ENCODE results near the gene SLC7A14.

The SLC7A14 gene

DNA sequence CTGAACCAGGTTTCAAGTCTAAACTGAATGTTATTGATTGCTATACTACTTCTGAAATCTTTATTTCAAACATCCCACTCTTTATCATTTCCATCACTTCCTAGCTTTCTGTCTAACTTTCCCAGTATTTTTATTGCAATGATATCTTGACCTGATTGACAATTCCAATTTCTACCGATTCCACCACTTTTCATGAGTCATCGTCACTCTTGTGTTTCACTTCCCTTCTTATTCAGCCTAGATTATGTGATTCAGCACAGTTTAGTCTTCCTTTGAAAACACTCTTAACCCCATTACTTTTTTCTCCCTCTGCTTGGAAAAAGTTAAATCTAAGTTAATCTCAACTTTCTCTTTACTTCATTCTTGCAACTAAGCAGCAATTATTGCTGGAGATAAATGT, 62.6 kb downstream of the SLC7A14 start:
- Histone ChIP-seq H2AFZ (ENCODE audit: low read length) (no peak overlapping the region), H3K4me3 (ENCODE audit: low read length) (no peak overlapping the region), H3K27me3 (replicated peaks; ENCODE audit: insufficient read depth, low read length) (no peaks in the 10 kb centered on the region), H3K4me1 (ENCODE audit: low read length) (no peaks in the 10 kb centered on the region), H3K79me2 (ENCODE audit: low read length) (no peaks in the 10 kb centered on the region), H3K4me2 (ENCODE audit: low read depth, low read length) (no peak overlapping the region), H3K9me3 (replicated peaks; ENCODE audit: insufficient read depth, low read length) (no peaks in the 10 kb centered on the region), H4K20me1 (ENCODE audit: insufficient read depth, low read length) (0 out of 2 replicates have a peak, but pooled peaks cover 3% of the 10 kb centered on the region), H3F3A (ENCODE audit: insufficient read depth, low read length) (no peaks in the 10 kb centered on the region), H3K36me3 (replicated peaks; ENCODE audit: insufficient read depth, low read length) (no peaks in the 10 kb centered on the region), H3K27ac (ENCODE audit: low read length) (no peak overlapping the region), H3K9ac (ENCODE audit: low read length) (no peak overlapping the region), H3K9me2 (replicated peaks; ENCODE audit: insufficient read depth, low read length) (no peaks in the 10 kb centered on the region)
- TF ChIP-seq, protein P1, sequence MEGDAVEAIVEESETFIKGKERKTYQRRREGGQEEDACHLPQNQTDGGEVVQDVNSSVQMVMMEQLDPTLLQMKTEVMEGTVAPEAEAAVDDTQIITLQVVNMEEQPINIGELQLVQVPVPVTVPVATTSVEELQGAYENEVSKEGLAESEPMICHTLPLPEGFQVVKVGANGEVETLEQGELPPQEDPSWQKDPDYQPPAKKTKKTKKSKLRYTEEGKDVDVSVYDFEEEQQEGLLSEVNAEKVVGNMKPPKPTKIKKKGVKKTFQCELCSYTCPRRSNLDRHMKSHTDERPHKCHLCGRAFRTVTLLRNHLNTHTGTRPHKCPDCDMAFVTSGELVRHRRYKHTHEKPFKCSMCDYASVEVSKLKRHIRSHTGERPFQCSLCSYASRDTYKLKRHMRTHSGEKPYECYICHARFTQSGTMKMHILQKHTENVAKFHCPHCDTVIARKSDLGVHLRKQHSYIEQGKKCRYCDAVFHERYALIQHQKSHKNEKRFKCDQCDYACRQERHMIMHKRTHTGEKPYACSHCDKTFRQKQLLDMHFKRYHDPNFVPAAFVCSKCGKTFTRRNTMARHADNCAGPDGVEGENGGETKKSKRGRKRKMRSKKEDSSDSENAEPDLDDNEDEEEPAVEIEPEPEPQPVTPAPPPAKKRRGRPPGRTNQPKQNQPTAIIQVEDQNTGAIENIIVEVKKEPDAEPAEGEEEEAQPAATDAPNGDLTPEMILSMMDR (IDR thresholded peaks at IDR 0.05; ENCODE audit: low read length) = no peak
- TF ChIP-seq EZH2 (optimal IDR thresholded peaks at IDR 0.05; ENCODE audit: low read depth, low read length) = no peak
- TF ChIP-seq EZH2phosphoT487 (IDR thresholded peaks at IDR 0.05; ENCODE audit: low read length) = no peak
- DNase-seq = no peak

DNA sequence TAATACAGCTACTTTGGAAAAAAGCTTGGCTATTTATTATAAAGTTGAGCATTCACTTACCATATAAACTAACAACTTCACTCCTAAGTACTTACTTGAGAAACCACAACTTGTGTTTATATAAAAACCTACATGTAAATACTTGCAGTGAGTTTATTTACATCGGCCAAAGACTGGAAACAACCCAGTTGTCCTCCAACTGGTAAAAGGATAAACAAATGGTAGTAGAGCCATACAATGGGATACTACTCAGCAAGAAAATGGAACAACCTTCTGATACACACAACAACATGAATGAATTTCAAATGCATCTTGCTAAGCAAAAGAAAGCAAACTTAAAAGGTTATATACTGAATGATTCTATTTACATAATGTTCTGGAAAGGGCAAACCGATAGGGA, 63.7 kb downstream of the SLC7A14 start:
- Histone ChIP-seq H3K79me2 (ENCODE audit: low read length) (no peaks in the 10 kb centered on the region), H2AFZ (ENCODE audit: low read length) (no peak overlapping the region), H3K9ac (ENCODE audit: low read length) (no peak overlapping the region), H3K9me2 (replicated peaks; ENCODE audit: insufficient read depth, low read length) (no peaks in the 10 kb centered on the region), H4K20me1 (ENCODE audit: insufficient read depth, low read length) (0 out of 2 replicates have a peak, but pooled peaks cover 3% of the 10 kb centered on the region), H3K27ac (ENCODE audit: low read length) (no peak overlapping the region), H3F3A (ENCODE audit: insufficient read depth, low read length) (no peaks in the 10 kb centered on the region), H3K4me2 (ENCODE audit: low read depth, low read length) (no peak overlapping the region), H3K4me3 (ENCODE audit: low read length) (no peak overlapping the region), H3K9me3 (replicated peaks; ENCODE audit: insufficient read depth, low read length) (no peaks in the 10 kb centered on the region), H3K4me1 (ENCODE audit: low read length) (no peaks in the 10 kb centered on the region), H3K36me3 (replicated peaks; ENCODE audit: insufficient read depth, low read length) (no peaks in the 10 kb centered on the region), H3K27me3 (replicated peaks; ENCODE audit: insufficient read depth, low read length) (no peaks in the 10 kb centered on the region)
- no peak for DNase-seq
- TF ChIP-seq, protein P1 (IDR thresholded peaks at IDR 0.05; ENCODE audit: low read length) = no peak
- TF ChIP-seq EZH2 (optimal IDR thresholded peaks at IDR 0.05; ENCODE audit: low read depth, low read length) = no peak
- TF ChIP-seq EZH2phosphoT487 (IDR thresholded peaks at IDR 0.05; ENCODE audit: low read length) = no peak

DNA sequence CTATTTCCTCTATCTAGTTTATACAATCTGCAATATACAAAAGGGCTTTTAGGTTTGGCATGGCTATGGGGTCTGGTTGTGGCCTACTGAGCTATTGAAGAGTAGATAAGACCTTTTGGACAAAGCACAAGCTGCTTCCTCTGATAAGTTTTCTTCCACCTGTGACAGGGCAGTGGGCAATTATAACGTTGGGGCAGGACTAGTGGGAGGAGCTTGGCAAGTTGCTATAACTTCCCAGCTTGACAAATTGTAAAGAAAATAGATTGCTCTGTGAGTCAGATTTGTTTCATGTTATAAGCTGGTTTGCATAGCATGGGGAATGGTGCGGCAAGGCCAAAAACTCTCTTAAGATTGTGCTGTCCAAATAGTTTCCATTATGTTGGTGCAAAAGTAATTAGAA, 64.9 kb downstream of the SLC7A14 start:
- no peak for DNase-seq
- Histone ChIP-seq H3K9me2 (replicated peaks; ENCODE audit: insufficient read depth, low read length) (no peaks in the 10 kb centered on the region), H2AFZ (ENCODE audit: low read length) (no peak overlapping the region), H3K9me3 (replicated peaks; ENCODE audit: insufficient read depth, low read length) (no peaks in the 10 kb centered on the region), H3K4me1 (ENCODE audit: low read length) (no peaks in the 10 kb centered on the region), H3F3A (ENCODE audit: insufficient read depth, low read length) (no peaks in the 10 kb centered on the region), H4K20me1 (ENCODE audit: insufficient read depth, low read length) (0 out of 2 replicates have a peak, but pooled peaks cover 3% of the 10 kb centered on the region), H3K27ac (ENCODE audit: low read length) (no peak overlapping the region), H3K9ac (ENCODE audit: low read length) (no peak overlapping the region), H3K36me3 (replicated peaks; ENCODE audit: insufficient read depth, low read length) (no peaks in the 10 kb centered on the region), H3K4me2 (ENCODE audit: low read depth, low read length) (no peak overlapping the region), H3K79me2 (ENCODE audit: low read length) (no peaks in the 10 kb centered on the region), H3K4me3 (ENCODE audit: low read length) (no peak overlapping the region), H3K27me3 (replicated peaks; ENCODE audit: insufficient read depth, low read length) (no peaks in the 10 kb centered on the region)
- TF ChIP-seq, protein P1 (IDR thresholded peaks at IDR 0.05; ENCODE audit: low read length) = no peak
- no peak for TF ChIP-seq EZH2 (optimal IDR thresholded peaks at IDR 0.05; ENCODE audit: low read depth, low read length)
- TF ChIP-seq EZH2phosphoT487 (IDR thresholded peaks at IDR 0.05; ENCODE audit: low read length) = no peak
